ENCODE measurements around the gene SYNE1.

GRCh38 chr6:152166897-152167296 is 470.3 kb downstream of the SYNE1 start:
- TF ChIP-seq CTCF (IDR thresholded peaks at IDR 0.05) (no peak), EP300 (IDR thresholded peaks at IDR 0.05) (no peak)

Data from ovary (tissue), 3 donors.